HG03442 (cell line): Measurements from ENCODE around the gene SNIP1.
"Not testable (repeated sequence)": the region's sequence is repeated elsewhere in the genome, so short reads cannot be mapped to it uniquely, and the experiment has no call there.

ENCODE experiments used
- ATAC-seq: cut with Tn5 transposase; IDR thresholded peaks from one replicate; pipeline ENCODE4 v1.9.1; 2021; ENCODE audit warnings: mild to moderate bottlenecking, moderate library complexity; ENCODE audit not compliant: unreplicated experiment

The SNIP1 gene, protein sequence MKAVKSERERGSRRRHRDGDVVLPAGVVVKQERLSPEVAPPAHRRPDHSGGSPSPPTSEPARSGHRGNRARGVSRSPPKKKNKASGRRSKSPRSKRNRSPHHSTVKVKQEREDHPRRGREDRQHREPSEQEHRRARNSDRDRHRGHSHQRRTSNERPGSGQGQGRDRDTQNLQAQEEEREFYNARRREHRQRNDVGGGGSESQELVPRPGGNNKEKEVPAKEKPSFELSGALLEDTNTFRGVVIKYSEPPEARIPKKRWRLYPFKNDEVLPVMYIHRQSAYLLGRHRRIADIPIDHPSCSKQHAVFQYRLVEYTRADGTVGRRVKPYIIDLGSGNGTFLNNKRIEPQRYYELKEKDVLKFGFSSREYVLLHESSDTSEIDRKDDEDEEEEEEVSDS

DNA sequence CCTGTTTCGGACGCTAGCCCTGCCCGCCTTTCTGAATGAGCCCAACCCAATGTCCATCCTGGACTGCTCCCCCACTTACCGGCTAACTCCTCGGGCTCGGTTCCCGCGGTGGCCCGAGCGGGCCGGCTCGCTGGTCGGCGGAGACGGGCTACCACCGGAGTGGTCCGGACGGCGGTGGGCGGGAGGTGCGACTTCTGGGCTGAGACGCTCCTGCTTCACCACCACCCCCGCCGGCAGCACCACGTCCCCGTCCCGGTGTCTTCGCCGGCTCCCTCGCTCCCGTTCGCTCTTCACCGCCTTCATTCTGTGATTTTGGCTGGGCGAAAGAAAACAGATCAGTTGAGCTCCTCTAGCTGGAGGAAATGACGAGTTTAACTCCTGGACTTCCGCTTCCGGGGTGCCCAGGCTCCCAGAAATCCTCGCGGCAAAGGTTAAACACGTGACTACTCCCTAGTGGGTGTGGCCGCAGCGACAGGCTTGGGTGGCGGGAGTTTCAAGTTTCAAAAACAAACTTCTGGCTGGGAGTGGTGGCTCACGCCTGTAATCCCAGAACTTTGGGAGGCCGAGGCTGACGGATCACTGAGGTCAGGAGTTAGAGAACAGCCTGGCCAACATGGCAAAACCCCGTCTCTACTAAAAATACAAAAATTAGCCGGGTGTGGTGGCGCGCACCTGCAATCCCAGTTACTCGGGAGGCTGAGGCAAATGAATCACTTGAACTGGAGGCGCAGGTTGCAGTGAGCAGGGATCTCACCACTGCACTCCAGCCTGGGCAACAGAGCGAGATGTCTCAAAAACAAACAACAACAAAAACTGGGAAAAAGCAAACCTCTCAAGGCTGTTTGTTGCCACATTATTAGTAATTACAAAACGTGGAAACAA is at the start of gene SNIP1:
TSS of gene SNIP1 (minus strand) at position 367 of the 882 bp plus-strand sequence. CDS start at position 303, 64 bp downstream.
- peak; percentile 80 for ATAC-seq

DNA sequence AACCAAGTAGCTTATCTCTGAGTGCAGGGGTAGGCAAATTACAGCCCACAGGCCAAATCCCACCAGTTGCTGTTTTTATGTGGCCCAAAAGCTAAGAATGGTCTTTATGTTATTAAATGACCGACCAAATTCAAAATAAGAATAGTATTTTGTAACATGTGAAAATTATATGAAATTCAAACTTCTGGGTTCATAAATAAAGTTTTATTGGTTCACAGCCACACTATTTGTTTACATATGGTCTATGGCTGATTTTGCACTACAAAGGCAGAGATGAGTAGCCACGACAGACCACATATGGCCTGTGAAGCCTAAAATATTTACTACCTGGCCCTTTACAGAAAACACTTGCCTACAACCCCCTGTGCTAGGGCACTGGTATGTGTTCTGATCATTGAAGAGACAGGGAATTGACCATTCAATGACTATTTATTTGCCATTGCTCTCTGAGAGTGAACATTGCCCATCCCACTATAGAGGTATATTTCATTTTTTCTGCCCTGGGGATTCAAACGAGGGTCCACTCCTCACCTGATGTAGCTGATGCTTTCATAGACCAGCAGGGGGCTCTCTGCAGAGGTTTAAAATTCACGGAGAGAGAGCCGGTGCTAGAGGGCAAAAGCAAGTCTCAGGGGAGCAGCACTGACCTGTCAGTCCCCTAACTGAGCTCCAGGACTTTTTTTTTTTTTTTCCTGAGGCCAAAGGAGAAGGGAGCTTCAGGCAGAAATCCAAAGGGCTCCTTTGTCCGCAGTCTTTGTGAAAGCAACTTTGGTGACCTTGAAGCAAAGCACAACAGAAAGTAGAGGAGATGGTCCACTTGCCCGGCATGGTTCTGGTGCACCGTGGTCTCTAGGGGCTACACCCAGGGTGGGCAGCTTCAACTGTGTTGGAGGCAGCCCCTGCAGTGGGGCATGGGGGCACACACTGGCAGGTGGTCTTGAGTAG is 48.9 kb upstream of the SNIP1 start:
- ATAC-seq: no peak

DNA sequence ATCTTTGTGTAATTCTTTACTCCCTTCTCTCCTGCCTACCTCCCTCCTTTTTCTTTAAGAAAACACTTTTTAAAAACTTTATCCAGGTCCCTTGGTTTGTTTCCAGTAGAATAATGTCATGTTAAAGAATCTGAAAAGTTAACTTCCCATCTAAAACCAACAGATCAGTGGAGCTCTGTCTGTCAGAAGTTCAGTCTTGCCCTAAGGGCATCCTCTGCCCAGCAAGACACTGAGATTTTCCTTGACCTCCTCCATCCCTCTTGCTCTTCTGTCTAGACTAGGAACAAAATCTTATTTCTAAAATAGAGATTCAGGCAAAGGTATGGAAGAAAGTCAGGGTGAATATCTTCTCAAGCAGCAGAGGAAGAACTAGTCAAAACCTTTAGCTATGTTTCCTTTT is 47.3 kb upstream of the SNIP1 start:
- ATAC-seq: no peak

DNA sequence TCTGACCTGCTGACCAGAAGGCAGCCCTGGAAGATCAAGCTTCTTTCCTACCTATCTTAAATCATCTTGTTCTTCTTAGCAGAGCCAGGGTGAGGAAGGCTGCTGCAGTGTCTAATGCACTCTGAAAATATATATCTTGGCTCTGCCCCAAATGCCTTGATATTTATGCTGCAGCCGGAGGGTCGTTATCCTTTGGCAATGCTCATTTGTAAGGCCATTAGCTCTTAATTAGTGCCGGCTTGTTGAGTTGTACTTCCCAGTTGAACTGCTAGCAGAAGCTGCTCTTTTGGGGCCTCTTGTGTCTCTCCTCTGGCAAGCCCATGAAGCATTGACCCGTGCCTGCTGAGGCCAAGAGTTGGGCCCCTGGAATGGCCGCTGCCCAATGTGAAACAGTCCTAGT is 45.8 kb upstream of the SNIP1 start:
- no peak for ATAC-seq

DNA sequence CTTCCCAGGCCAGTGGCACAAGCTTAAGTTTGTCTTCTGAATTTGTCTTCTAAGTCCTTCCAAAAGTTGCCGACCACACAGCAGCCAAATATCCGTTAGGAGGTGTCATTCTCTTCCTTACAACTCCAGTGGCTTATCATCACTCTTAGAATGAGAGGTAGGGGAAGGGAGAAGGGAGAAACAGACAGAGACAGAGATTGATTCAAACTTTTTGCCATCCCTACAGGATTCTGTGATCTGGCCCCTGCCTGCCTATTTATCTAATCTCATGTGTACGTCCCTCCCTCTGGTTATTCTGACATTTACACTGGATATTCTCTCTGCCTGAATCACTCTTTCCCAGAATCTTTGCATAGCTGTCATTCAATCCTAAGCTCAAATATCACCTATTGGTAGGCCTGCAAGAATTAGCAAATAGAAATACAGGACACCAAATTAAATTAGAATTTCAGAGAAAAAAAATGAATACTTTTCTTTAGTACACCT is 42.1 kb upstream of the SNIP1 start:
- no peak for ATAC-seq

DNA sequence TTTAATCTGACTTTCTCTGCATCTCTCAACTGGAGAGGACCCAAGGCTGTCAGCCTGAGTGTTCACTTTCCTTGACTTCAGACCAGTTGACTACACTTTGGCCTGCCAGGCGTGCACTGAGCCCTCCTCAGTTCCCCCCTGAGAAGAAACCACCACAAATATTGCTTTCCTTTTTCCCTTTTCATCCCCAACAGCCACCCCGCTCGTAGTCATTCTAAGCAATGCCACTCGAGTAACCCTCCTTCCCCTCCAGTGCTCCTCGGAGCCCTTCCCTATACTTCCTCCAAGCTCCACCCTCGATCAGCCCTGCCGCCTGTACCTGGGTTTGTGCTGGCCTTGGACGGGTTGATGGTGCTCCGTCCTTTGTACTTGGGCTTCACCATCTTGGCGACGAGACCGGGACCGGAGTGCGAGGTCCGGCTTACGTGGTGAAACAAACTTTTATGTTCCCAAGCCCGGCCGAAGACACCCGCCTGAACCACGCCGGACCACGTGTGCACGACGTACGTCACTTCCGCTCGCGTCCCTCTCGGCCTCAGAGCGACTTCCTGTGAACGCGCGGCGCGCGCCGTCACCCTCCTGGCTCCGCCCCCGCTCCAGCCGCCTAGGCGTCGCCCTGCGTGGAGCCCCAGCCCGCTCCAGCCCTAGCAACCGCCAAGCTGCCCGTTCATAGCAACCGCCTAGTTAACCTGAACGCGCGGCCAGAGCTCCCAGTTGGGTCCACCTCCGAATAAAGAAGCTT is 41.5 kb upstream of the SNIP1 start, which contains the start of gene GNL2:
TSS of gene GNL2 (minus strand) at position 498 of the 742 bp plus-strand sequence. CDS start at position 383, 115 bp downstream.
- ATAC-seq: peak; percentile 95

DNA sequence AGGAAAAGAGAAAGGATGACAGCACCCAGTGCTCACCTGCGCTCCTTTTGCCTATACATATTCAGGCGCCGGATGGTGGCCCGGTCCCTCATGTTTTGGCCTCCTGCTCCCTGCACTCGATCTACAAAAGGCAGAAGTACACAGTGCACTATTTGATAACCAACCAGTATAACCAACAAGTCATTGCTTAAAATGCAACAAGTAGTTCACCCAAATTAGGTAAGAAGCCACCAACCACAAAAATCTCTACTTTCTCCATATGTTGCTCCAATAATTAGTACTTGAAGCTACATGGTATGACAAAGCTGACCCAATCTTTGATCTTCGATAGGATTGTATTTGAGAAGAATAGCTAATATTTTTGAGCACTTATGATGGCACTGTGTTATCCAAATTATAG is 39.6 kb upstream of the SNIP1 start:
- ATAC-seq: no peak

DNA sequence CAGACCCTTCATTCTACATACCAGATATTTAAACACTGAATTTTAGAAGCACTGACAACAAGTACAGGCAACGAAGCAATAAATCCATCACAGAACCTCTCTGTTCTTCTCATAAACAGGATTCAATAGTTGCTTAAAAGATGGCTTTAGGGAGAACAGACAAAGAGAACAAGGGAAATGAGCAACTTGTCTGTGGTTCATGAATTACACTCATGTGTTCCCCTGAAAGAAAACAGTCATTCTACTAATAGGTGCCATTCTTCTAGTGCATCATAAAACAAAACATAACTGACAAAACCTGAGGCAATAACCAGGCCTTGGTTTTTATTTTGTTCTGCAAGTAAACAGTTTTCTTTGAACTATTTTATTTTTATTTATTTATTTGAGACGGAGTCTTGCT is 34.8 kb upstream of the SNIP1 start:
- ATAC-seq: no peak

DNA sequence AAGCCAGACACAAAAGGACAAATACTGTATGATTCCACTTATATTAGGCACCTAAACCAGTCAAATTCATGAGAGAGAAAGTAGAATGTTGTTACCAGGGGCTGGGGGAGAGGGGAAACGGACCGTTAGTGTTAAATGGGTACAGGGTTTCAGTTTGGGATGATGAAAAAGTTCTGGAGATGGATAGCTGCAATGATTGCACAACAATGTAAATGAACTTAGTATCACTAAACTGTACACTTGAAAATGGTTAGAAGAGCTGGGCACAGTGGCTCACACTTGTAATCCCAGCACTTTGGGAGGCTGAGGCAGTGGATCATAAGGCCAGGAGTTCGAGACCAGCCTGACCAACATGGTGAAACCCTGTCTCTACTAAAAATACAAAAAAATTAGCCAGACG is 30.5 kb upstream of the SNIP1 start:
- ATAC-seq: not testable (repeated sequence)

DNA sequence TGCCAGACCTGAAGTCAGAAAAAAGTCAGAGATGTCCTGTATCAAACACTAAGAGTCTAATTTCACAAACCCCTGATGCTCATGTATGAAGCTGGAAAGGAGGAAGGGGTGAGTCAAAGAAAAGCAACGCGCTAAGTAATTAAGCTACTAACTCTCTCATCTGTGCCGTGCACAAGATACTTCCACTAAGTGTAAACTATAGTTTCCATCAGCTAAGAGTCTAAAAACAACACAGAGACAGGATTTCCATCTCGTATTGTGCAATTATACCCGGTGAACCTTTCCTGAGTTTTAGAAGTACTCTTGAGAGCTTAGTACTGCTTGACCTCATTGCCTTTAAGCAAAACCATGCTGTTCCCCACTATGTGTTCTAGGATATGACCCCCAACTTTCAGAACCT is 21.6 kb upstream of the SNIP1 start:
- ATAC-seq: no peak

DNA sequence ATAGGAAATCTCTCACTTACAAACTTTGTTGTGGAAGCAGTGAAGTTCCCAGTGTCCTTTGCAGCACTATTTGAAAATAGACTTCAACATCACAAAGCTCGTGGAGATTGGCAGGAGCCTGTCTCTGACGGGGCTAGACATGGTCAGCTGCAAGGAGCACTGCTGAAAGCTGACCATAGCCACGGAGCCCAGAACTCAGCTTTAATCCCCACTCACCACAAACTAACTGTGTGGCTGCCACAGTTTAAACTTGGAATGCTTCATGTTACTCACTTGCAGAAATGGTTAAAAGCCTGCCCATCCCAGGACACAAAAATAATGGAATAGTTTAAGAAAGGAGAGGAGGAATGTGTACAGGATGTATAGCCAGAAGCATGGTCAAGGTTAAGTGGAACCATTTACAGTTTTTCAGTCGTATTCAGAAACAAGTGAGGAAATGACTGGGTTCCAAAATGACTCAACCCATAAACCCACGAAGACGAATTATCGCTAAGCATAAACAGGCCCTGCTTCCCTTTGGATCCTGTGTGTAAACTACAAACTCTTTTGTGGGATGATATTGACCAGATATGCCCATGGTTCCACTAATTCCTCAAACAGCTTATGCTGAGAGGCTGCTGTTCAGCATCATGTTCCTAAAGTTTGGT is 20.9 kb upstream of the SNIP1 start:
- no peak for ATAC-seq

DNA sequence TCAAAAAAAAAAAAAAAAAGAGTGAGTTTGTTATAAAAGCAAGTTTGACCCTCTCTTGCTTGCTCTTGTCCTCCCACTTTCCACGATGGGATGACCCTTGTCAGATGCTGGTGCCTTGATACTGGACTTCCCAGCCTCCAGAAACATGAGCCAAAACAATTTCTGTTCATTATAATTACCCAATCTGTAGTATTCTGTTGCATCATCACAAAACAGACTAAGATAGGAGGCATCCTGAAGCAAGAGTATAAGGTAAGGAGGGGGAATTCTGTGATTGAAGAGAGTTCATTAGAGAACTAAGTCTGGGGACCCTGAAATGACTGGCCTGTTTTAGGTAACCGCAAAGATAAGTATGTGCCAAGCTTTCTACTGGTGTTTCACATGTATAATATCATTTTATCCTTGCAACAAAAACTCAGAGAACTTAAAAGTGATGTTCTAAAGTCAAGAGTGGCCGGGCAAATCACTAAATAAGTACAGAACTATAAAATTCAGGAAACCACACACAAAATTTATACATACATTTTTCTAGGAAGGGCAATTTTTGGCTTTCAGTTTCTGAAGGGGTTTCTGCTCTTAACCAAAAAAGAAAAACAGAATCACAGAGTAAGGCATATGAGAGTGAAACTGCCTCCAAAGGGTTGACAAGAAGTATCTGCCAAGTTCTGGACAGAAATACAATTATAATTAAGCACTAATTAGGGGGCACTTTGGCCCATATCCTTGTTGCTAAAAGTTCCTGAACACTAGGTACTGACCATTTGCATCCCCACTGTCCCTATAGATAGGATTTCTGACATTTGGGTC is 16.6 kb upstream of the SNIP1 start:
- no peak for ATAC-seq

DNA sequence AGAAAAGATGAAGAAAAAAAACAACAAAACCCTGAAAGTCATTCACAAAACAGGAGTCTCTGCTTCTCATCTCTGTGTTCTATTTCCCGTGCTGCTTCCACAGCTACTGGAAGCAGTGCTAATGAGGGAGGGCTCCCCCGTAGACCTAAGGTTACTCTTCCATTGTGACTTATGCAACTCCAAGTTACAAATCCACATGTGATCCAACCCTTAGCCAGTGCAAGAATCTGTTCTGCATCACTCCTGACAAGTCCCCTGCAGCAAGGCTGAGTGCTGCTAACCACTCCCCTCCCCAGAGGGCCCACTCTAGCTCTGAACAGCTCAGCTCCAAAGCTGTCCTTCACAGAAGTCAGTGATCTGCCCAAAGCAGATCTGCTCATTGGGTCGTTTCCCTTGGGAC is 12.9 kb upstream of the SNIP1 start:
- no peak for ATAC-seq

DNA sequence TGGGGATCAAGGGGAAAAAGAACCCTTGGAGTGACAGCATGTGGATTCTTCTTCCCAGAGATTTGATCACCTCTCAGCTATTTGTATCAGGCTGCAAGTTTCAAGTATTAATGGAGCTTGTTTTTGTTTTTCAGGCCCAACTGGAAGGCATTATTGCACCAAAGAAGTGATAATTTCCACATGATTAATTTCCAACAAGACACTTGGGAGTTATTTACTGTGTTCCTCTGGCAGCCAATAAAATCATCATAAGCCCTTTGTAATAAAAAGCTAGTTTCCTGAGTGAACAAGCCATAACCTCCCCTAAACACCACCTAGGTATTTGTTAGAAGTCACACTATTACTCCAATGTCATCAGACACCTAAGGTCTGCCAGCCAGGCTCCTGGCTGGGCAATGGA is 10.8 kb upstream of the SNIP1 start:
- ATAC-seq: no peak

DNA sequence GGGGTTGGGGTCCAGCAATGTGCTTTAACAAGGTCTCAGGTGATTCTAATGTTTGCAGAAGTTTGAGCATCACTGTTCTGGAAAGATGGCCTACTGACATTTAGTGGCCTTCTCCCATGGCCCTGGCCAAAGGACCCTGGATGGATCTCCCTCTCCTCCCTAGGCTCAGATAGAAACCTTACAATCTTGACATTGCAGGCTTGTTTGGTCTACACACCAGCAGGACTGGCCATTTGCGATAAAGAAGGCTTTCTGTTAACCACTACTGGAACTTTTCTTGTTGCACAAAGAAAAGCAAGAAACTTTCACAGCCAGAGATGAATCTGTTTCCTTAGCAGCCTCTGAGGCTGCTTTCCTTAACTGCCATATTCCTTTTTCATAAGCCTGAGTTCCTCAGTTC is 8.9 kb upstream of the SNIP1 start:
- no peak for ATAC-seq

DNA sequence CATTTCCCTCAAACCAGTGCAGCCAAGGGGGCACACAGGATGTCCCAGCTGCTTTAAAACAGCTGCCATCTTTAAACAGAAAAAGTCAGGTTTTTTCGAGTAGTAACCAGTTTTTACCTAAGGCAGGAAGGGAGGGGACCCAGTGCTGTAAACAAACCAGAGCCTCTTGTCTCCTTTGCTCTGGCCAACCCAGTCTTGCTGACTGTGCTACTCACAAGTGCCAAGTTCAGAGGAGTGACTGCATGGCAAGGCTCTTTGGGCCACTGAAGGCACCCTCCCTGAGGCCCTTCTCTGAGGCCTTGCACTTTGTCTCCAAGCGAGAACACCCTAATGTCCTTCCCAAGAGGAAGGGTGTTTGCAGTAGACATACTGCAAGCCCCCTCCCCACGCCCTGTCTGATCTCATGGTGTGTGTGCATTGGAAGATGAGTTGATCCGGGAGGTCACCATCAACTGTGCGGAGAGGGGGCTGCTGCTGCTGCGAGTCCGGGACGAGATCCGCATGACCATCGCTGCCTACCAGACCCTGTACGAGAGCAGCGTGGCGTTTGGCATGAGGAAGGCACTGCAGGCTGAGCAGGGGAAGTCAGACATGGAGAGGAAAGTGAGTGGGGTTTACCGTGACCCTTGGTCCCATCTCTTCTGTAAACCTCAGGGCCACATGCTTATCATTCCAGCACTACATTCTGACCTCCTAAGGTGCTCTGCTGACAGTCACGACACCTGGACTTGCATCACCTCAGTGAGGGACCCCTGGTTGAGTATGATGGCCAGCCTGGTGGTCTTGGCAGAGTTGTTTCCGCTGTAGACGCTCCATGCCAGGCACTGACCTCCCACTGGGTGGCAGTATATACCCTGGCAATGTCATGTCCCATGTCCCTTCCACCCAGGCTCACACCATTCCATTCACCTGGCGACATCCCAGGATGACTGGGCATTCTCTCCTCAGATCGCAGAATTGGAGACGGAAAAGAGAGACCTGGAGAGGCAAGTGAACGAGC is 7.3 kb upstream of the SNIP1 start:
- no peak for ATAC-seq

DNA sequence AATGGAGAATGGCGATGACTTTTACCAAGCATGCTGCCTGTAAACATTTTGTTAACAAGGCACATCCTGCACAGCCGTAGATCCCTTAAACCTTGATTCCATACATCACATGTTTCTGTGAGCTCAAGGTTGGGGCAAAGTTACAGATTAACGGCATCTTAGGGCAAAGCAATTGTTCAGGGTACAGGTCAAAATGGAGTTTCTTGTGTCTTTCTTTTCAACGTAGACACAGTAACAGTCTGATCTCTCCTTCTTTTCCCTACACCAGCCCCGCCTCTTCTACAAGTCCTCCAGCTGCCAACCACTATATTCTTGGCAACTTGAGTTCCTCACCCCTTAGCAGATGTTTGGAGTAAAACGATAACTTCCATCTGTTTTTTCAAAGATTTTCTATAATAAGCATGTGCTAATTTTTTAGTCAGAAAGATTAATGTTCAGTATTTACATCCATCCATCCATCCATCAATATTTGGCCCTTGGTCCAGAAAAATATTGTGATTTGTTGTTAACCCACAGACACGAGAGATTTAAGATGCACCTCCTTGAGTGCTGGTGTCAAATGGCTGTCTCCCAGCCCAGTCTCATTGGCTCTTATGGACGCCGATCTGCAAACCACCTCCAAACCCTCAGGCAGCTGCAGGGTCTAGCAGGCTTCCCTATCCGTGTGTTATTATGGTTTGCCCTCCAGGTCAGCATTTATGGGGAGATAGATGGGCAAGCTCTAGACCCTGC is 6.5 kb upstream of the SNIP1 start:
- ATAC-seq: no peak
